ENCODE data around the gene GALNT16.
A peak's percentile ranks its signal among the peaks of the same experiment; 100 is the strongest.
"Not testable (repeated sequence)": the region's sequence is repeated elsewhere in the genome, so short reads cannot be mapped to it uniquely, and the experiment has no call there.

The GALNT16 gene

GRCh38 chr14:69287098-69288010 lies 27.4 kb downstream of the GALNT16 start:
- no peaks in the 10 kb centered on the region for H3K9me3 ChIP-seq (ENCODE audit: control insufficient read depth, insufficient read depth, low read length)
- H3K4me1 ChIP-seq (ENCODE audit: control insufficient read depth, insufficient read depth, low read length): 0 out of 2 replicates have a peak, but pooled peaks cover 6% of the 10 kb centered on the region
- H3K27me3 ChIP-seq (ENCODE audit: control insufficient read depth, insufficient read depth, low read length): no peaks in the 10 kb centered on the region
- H3K36me3 ChIP-seq (ENCODE audit: control insufficient read depth, insufficient read depth, low read length): no peaks in the 10 kb centered on the region
- H3K9ac ChIP-seq (ENCODE audit: low read depth, low read length): no peak overlapping the region
- no peak overlapping the region for H3K4me3 ChIP-seq (ENCODE audit: low read depth, low read length)
- peak overlapping the region; percentile 6 for H3K27ac ChIP-seq (ENCODE audit: low read depth, low read length)

GRCh38 chr14:69288011-69288771 lies 28.2 kb downstream of the GALNT16 start:
- Histone ChIP-seq H3K9ac (ENCODE audit: low read depth, low read length) (no peak overlapping the region), H3K4me3 (ENCODE audit: low read depth, low read length) (no peak overlapping the region), H3K36me3 (ENCODE audit: control insufficient read depth, insufficient read depth, low read length) (no peaks in the 10 kb centered on the region), H3K9me3 (ENCODE audit: control insufficient read depth, insufficient read depth, low read length) (no peaks in the 10 kb centered on the region), H3K4me1 (ENCODE audit: control insufficient read depth, insufficient read depth, low read length) (0 out of 2 replicates have a peak, but pooled peaks cover 6% of the 10 kb centered on the region), H3K27me3 (ENCODE audit: control insufficient read depth, insufficient read depth, low read length) (no peaks in the 10 kb centered on the region), H3K27ac (ENCODE audit: low read depth, low read length) (peak overlapping the region; percentile 6)

GRCh38 chr14:69288956-69289705 lies 29.2 kb downstream of the GALNT16 start:
- Histone ChIP-seq H3K4me1 (ENCODE audit: control insufficient read depth, insufficient read depth, low read length) (0 out of 2 replicates have a peak, but pooled peaks cover 6% of the 10 kb centered on the region), H3K27ac (ENCODE audit: low read depth, low read length) (no peak overlapping the region), H3K9ac (ENCODE audit: low read depth, low read length) (no peak overlapping the region), H3K36me3 (ENCODE audit: control insufficient read depth, insufficient read depth, low read length) (no peaks in the 10 kb centered on the region), H3K4me3 (ENCODE audit: low read depth, low read length) (no peak overlapping the region), H3K27me3 (ENCODE audit: control insufficient read depth, insufficient read depth, low read length) (no peaks in the 10 kb centered on the region), H3K9me3 (ENCODE audit: control insufficient read depth, insufficient read depth, low read length) (no peaks in the 10 kb centered on the region)

- Histone ChIP-seq H3K27me3 (ENCODE audit: control insufficient read depth, insufficient read depth, low read length) (no peaks in the 10 kb centered on the region), H3K9ac (ENCODE audit: low read depth, low read length) (no peak overlapping the region), H3K4me1 (ENCODE audit: control insufficient read depth, insufficient read depth, low read length) (0 out of 2 replicates have a peak, but pooled peaks cover 6% of the 10 kb centered on the region), H3K4me3 (ENCODE audit: low read depth, low read length) (no peak overlapping the region), H3K36me3 (ENCODE audit: control insufficient read depth, insufficient read depth, low read length) (no peaks in the 10 kb centered on the region), H3K27ac (ENCODE audit: low read depth, low read length) (no peak overlapping the region), H3K9me3 (ENCODE audit: control insufficient read depth, insufficient read depth, low read length) (no peaks in the 10 kb centered on the region)
Observed at GRCh38 chr14:69289811-69290520, 30.0 kb downstream of the GALNT16 start.

GRCh38 chr14:69290881-69291280 lies 30.9 kb downstream of the GALNT16 start:
- H3K4me1 ChIP-seq (ENCODE audit: control insufficient read depth, insufficient read depth, low read length); H3K36me3 ChIP-seq (ENCODE audit: control insufficient read depth, insufficient read depth, low read length); H3K27ac ChIP-seq (ENCODE audit: low read depth, low read length); H3K9ac ChIP-seq (ENCODE audit: low read depth, low read length); H3K27me3 ChIP-seq (ENCODE audit: control insufficient read depth, insufficient read depth, low read length); H3K9me3 ChIP-seq (ENCODE audit: control insufficient read depth, insufficient read depth, low read length); H3K4me3 ChIP-seq (ENCODE audit: low read depth, low read length): not testable (repeated sequence)

- Histone ChIP-seq H3K27ac (ENCODE audit: low read depth, low read length) (no peak overlapping the region), H3K9me3 (ENCODE audit: control insufficient read depth, insufficient read depth, low read length) (no peaks in the 10 kb centered on the region), H3K27me3 (ENCODE audit: control insufficient read depth, insufficient read depth, low read length) (no peaks in the 10 kb centered on the region), H3K9ac (ENCODE audit: low read depth, low read length) (no peak overlapping the region), H3K4me1 (ENCODE audit: control insufficient read depth, insufficient read depth, low read length) (0 out of 2 replicates have a peak, but pooled peaks cover 6% of the 10 kb centered on the region), H3K36me3 (ENCODE audit: control insufficient read depth, insufficient read depth, low read length) (no peaks in the 10 kb centered on the region), H3K4me3 (ENCODE audit: low read depth, low read length) (no peak overlapping the region)
Observed at GRCh38 chr14:69291396-69291795, 31.4 kb downstream of the GALNT16 start.

- 0 out of 2 replicates have a peak, but pooled peaks cover 6% of the 10 kb centered on the region for H3K4me1 ChIP-seq (ENCODE audit: control insufficient read depth, insufficient read depth, low read length)
- H3K9ac ChIP-seq (ENCODE audit: low read depth, low read length): no peak overlapping the region
- no peak overlapping the region for H3K27ac ChIP-seq (ENCODE audit: low read depth, low read length)
- H3K4me3 ChIP-seq (ENCODE audit: low read depth, low read length): no peak overlapping the region
- no peaks in the 10 kb centered on the region for H3K27me3 ChIP-seq (ENCODE audit: control insufficient read depth, insufficient read depth, low read length)
- no peaks in the 10 kb centered on the region for H3K36me3 ChIP-seq (ENCODE audit: control insufficient read depth, insufficient read depth, low read length)
- no peaks in the 10 kb centered on the region for H3K9me3 ChIP-seq (ENCODE audit: control insufficient read depth, insufficient read depth, low read length)
Observed at GRCh38 chr14:69291891-69292561, 32.1 kb downstream of the GALNT16 start.

- no peak overlapping the region for H3K9ac ChIP-seq (ENCODE audit: low read depth, low read length)
- no peak overlapping the region for H3K4me3 ChIP-seq (ENCODE audit: low read depth, low read length)
- H3K36me3 ChIP-seq (ENCODE audit: control insufficient read depth, insufficient read depth, low read length): no peaks in the 10 kb centered on the region
- H3K27me3 ChIP-seq (ENCODE audit: control insufficient read depth, insufficient read depth, low read length): no peaks in the 10 kb centered on the region
- no peaks in the 10 kb centered on the region for H3K9me3 ChIP-seq (ENCODE audit: control insufficient read depth, insufficient read depth, low read length)
- no peak overlapping the region for H3K27ac ChIP-seq (ENCODE audit: low read depth, low read length)
- no peaks in the 10 kb centered on the region for H3K4me1 ChIP-seq (ENCODE audit: control insufficient read depth, insufficient read depth, low read length)
Observed at GRCh38 chr14:69298131-69299071, 38.4 kb downstream of the GALNT16 start.

GRCh38 chr14:69299286-69300035 lies 39.5 kb downstream of the GALNT16 start:
- Histone ChIP-seq H3K9ac (ENCODE audit: low read depth, low read length) (no peak overlapping the region), H3K9me3 (ENCODE audit: control insufficient read depth, insufficient read depth, low read length) (no peaks in the 10 kb centered on the region), H3K36me3 (ENCODE audit: control insufficient read depth, insufficient read depth, low read length) (no peaks in the 10 kb centered on the region), H3K4me1 (ENCODE audit: control insufficient read depth, insufficient read depth, low read length) (no peaks in the 10 kb centered on the region), H3K4me3 (ENCODE audit: low read depth, low read length) (no peak overlapping the region), H3K27me3 (ENCODE audit: control insufficient read depth, insufficient read depth, low read length) (no peaks in the 10 kb centered on the region), H3K27ac (ENCODE audit: low read depth, low read length) (no peak overlapping the region)

Measured in HUES48 (cell line).